Smooth muscle cell (in vitro differentiated cells): ENCODE data around the gene PSD. TPM values are rescaled to one million over a fixed set of nuclear protein-coding genes. Genes with fewer than 3 reads are reported as not detected.
A peak's percentile ranks its signal among the peaks of the same experiment; 100 is the strongest.

Experiments used
- DNase-seq: peaks from one replicate; lab custom pipeline; 2025; ENCODE audit not compliant: unreplicated experiment; lab: John Stamatoyannopoulos, UW
- H2AFZ ChIP-seq: fragments of 200-600 bp; sonication (generic); 2 replicates; pipeline ENCODE4 v1.6.0; 2016; ENCODE audit warnings: antibody characterized with exemption, low read depth, mild to moderate bottlenecking
- H3F3A ChIP-seq: fragments of 200-600 bp; sonication (generic); 2 replicates; pipeline ENCODE4 v1.6.0; 2017; ENCODE audit warnings: antibody characterized with exemption, low read depth
- H3K27ac ChIP-seq: fragments of 200-600 bp; sonication (generic); 2 replicates; pipeline ENCODE4 v1.5.1; 2016; ENCODE audit warnings: low read depth, mild to moderate bottlenecking
- H3K27me3 ChIP-seq: fragments of 200-600 bp; sonication (generic); 2 replicates; pipeline ENCODE4 v1.6.1; 2016; ENCODE audit warnings: low read depth, mild to moderate bottlenecking
- H3K36me3 ChIP-seq: fragments of 200-600 bp; sonication (generic); 2 replicates; pipeline ENCODE4 v1.5.1; 2016; ENCODE audit warnings: low read depth
- H3K4me1 ChIP-seq: fragments of 200-600 bp; sonication (generic); 2 replicates; pipeline ENCODE4 v1.5.1; 2016; ENCODE audit warnings: low read depth
- H3K4me2 ChIP-seq: fragments of 200-600 bp; sonication (generic); 2 replicates; pipeline ENCODE4 v1.6.0; 2016; ENCODE audit warnings: mild to moderate bottlenecking
- H3K4me3 ChIP-seq: fragments of 200-600 bp; sonication (generic); 2 replicates; pipeline ENCODE4 v1.5.1; 2016; ENCODE audit warnings: mild to moderate bottlenecking
- H3K79me2 ChIP-seq: fragments of 200-600 bp; sonication (generic); 2 replicates; pipeline ENCODE4 v1.6.0; 2016; ENCODE audit warnings: low read depth, mild to moderate bottlenecking
- H3K9ac ChIP-seq: fragments of 200-600 bp; sonication (generic); 2 replicates; pipeline ENCODE4 v1.6.0; 2016; ENCODE audit warnings: low read depth
- H3K9me3 ChIP-seq: fragments of 200-600 bp; sonication (generic); replicated peaks from 2 replicates; pipeline ENCODE4 v1.5.1; 2016; ENCODE audit warnings: low read depth
- H4K20me1 ChIP-seq: fragments of 200-600 bp; sonication (generic); 2 replicates; pipeline ENCODE4 v1.6.0; 2016; ENCODE audit warnings: low read depth
- WGBS: methylation state at CpG from one replicate; pipeline ENCODE4 v1.1.7; 2016; ENCODE audit warnings: low lambda C conversion rate; 5-methylcytosine and 5-hydroxymethylcytosine counted together
- polyA plus RNA-seq: library from polyadenylated mRNA; unstranded; fragments of >200 nt; fragmentation: Nextera tagmentation; extraction: Ambion mirVana; gene quantifications from 2 replicates; pipeline ENCODE4 v1.2.1, GENCODE V29; 2016
- total RNA-seq: library from RNA; depleted of rRNA; stranded (reverse); fragments of >200 nt; gene quantifications from 2 replicates; pipeline ENCODE4 v1.2.3, GENCODE V29; 2014
- TF ChIP-seq, protein P1 (sequence below): fragments of 200-600 bp; sonication (generic); IDR thresholded peaks from 2 replicates; pipeline ENCODE4 v1.5.1; 2017; ENCODE audit warnings: borderline replicate concordance, mild to moderate bottlenecking, antibody characterized with exemption; ENCODE audit not compliant: insufficient read depth, poor library complexity, severe bottlenecking

PSD gene
- total and polyA plus RNA-seq, 2 experiments from 2014 or later: 4.1 to 31.6 TPM

DNA sequence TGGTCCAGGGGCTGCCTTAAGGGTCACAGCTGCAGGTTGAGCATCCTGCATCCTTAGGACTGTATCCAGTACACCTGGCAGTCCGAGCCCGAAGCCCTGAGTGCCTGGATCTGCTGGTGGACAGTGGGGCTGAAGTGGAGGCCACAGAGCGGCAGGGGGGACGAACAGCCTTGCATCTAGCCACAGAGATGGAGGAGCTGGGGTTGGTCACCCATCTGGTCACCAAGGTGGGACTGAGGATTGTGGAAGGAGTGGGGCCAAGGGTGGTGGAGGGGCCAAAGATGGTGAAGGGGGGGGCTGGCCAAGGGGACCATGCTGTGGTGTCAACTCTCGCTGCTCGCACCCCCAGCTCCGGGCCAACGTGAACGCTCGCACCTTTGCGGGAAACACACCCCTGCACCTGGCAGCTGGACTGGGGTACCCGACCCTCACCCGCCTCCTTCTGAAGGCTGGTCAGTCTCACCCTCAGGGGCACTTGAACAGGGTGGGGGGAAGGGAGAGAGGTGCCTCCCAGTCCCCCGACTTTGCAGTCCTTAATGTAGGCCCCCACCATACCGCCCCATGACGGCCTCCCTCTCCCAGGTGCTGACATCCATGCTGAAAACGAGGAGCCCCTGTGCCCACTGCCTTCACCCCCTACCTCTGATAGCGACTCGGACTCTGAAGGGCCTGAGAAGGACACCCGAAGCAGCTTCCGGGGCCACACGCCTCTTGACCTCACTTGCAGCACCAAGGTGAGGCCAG lies 17.8 kb downstream of the PSD start:
- Histone ChIP-seq H2AFZ (no peak overlapping the region), H3K79me2 (peaks cover 13% of the 10 kb centered on the region), H3K4me1 (peaks cover 6% of the 10 kb centered on the region), H3K4me3 (no peak overlapping the region), H3K27me3 (no peaks in the 10 kb centered on the region), H3K4me2 (no peak overlapping the region), H3F3A (no peaks in the 10 kb centered on the region), H3K36me3 (no peaks in the 10 kb centered on the region), H3K9me3 (no peaks in the 10 kb centered on the region), H4K20me1 (peaks cover 10% of the 10 kb centered on the region), H3K27ac (no peak overlapping the region), H3K9ac (no peak overlapping the region)
- TF ChIP-seq, protein P1, sequence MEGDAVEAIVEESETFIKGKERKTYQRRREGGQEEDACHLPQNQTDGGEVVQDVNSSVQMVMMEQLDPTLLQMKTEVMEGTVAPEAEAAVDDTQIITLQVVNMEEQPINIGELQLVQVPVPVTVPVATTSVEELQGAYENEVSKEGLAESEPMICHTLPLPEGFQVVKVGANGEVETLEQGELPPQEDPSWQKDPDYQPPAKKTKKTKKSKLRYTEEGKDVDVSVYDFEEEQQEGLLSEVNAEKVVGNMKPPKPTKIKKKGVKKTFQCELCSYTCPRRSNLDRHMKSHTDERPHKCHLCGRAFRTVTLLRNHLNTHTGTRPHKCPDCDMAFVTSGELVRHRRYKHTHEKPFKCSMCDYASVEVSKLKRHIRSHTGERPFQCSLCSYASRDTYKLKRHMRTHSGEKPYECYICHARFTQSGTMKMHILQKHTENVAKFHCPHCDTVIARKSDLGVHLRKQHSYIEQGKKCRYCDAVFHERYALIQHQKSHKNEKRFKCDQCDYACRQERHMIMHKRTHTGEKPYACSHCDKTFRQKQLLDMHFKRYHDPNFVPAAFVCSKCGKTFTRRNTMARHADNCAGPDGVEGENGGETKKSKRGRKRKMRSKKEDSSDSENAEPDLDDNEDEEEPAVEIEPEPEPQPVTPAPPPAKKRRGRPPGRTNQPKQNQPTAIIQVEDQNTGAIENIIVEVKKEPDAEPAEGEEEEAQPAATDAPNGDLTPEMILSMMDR: no peak
- 96% methylated on average over 18 of the region's 22 CpGs for WGBS
- DNase-seq: no peak

DNA sequence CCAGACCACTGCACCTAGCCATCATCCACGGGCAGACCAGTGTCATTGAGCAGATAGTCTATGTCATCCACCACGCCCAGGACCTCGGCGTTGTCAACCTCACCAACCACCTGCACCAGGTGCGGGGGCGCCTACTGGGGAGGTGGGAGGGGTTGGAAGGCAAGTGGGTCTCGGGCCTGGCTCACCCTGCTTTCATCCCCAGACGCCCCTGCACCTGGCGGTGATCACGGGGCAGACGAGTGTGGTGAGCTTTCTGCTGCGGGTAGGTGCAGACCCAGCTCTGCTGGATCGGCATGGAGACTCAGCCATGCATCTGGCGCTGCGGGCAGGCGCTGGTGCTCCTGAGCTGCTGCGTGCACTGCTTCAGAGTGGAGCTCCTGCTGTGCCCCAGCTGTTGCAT lies 18.5 kb downstream of the PSD start:
- Histone ChIP-seq H3K79me2 (peaks cover 14% of the 10 kb centered on the region), H3F3A (no peaks in the 10 kb centered on the region), H3K4me3 (no peak overlapping the region), H3K27me3 (no peaks in the 10 kb centered on the region), H3K4me1 (peaks cover 6% of the 10 kb centered on the region), H4K20me1 (peaks cover 10% of the 10 kb centered on the region), H3K9ac (no peak overlapping the region), H3K27ac (no peak overlapping the region), H3K4me2 (peak overlapping the region; percentile 91), H2AFZ (no peak overlapping the region), H3K36me3 (no peaks in the 10 kb centered on the region), H3K9me3 (no peaks in the 10 kb centered on the region)
- TF ChIP-seq, protein P1: no peak
- 94% methylated on average over 17 of the region's 17 CpGs for WGBS
- DNase-seq: no peak

- peaks cover 10% of the 10 kb centered on the region for H4K20me1 ChIP-seq
- peak overlapping the region; percentile 52 for H3K27ac ChIP-seq
- WGBS: 6% methylated on average over 71 of the region's 72 CpGs
- H3K4me3 ChIP-seq: peak overlapping the region; percentile 57
- H3F3A ChIP-seq: no peaks in the 10 kb centered on the region
- peak overlapping the region; percentile 53 for H3K9ac ChIP-seq
- TF ChIP-seq, protein P1: peak; percentile 94
- peak; percentile 77 for DNase-seq
- H3K36me3 ChIP-seq: no peaks in the 10 kb centered on the region
- H2AFZ ChIP-seq: no peak overlapping the region
- peak overlapping the region; percentile 91 for H3K4me2 ChIP-seq
- H3K9me3 ChIP-seq: no peaks in the 10 kb centered on the region
- peaks cover 6% of the 10 kb centered on the region for H3K4me1 ChIP-seq
- peaks cover 14% of the 10 kb centered on the region for H3K79me2 ChIP-seq
- H3K27me3 ChIP-seq: no peaks in the 10 kb centered on the region
Observed at GRCh38 chr10:102399217-102400021, 19.2 kb downstream of the PSD start.
